Frontal cortex (tissue), 4 donors: Measurements from ENCODE around the gene GARIN5B. TPM values are rescaled to one million over a fixed set of nuclear protein-coding genes. Genes with fewer than 3 reads are reported as not detected.

ENCODE experiments used
- DNase-seq, 2 donors: peaks; one replicate each; pipeline ENCODE4 v3.0.0; 2012; ENCODE audit warnings: low spot score in 2 of 2
- FAIRE-seq: peaks from 2 replicates; lab custom pipeline; 2012; peaks lifted over from hg19 to GRCh38; lab: Jason Lieb, UNC
- total RNA-seq: library from RNA; depleted of rRNA; stranded (reverse); fragments of >200 nt; gene quantifications from one replicate; pipeline ENCODE4 v1.2.3, GENCODE V29; 2014
- donor health status: control.
- donor health status: control.
- donor health status: control.

GARIN5B gene
- total RNA-seq, 1 donor from 2014 or later: not detected

DNA sequence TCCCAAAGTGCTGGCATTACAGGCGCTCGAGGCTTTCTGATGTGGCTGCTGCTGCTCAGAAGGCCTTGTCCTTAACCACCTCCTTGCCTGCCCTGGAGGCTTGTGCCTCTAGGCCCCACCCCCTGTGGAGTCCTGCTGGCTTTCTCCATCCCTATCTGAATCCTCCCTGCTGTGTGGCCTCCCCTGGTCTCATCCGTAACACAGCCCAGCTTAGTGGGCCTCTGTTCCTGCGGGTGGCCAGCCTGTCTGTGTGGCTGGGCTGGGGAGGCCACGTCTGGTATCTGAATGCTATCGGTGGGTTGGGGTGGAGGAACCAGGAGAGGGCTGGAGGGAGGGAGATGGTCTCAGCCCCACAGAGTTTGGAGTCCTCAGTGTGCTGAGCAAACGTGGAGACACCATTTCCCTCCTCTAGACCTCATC lies 27.4 kb upstream of the GARIN5B start:
- no peak for FAIRE-seq
- no peak for DNase-seq

DNA sequence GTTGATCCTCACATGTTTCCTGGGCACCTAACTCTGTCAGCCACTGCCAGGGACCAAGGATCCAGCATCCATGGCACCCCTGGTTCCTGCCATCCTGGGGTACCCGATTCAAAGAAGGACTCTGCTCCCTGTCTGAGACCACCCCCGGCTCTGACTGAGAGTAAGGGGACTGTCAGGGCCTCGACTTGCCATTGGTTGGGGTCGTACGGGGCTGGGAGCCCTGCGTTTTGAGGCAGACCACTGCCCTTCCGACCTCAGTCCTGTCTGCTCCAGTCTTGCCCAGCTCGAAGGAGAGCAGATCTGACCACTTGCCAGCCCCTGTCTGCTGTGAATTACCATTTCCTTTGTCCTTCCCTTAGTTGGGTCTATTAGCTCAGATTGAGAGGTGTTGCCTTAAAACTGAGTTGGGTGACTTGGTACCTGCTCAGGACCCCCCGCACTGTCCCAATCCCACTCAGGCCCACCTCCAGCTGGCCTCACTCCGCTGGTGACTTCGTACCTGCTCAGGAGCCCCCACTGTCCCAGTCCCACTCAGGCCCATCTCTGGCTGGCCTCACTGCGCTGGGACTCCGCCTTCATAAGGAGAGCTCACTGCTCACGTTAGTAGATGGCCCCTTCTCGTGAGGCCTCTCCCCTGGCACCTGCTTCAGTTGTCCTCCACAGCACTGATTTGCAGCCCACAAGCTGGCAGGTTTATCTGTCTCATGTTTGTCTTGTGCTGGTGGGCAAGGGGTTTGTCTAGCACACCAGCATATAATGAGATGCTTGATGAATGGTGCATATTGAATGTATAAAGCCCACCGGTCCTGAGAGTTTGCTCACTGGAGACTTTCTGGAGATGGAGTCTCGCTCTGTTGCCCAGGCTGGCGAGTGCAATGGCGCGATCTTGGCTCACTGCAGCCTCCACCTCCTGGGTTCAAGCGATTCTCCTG lies 26.6 kb upstream of the GARIN5B start:
- FAIRE-seq (no peak), DNase-seq (no peak)

DNA sequence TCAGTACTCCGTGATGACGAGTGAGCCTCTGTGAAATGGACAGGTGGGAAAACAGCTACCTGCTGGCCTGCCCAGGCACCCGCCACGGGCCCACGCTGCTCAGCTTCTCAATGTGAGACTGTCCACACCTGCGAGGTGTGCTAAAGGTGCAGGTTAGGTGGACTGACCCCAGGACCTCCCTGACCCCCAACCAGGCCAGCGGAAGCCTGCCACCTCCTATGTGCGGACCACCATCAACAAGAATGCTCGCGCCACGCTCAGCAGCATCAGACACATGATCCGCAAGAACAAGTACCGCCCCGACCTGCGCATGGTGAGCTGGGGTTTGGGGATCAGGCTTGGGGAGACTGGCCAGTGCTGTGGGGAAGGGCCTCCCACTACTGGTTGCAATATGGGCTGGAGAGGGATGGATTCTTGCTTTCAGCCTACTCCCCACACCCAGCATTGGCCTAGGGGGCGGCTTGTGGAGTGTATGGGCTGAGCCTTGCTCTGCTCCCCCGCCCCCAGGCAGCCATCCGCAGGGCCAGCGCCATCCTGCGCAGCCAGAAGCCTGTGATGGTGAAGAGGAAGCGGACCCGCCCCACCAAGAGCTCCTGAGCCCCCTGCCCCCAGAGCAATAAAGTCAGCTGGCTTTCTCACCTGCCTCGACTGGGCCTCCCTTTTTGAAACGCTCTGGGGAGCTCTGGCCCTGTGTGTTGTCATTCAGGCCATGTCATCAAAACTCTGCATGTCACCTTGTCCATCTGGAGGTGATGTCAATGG lies 24.9 kb upstream of the GARIN5B start:
- FAIRE-seq: no peak
- DNase-seq: no peak

DNA sequence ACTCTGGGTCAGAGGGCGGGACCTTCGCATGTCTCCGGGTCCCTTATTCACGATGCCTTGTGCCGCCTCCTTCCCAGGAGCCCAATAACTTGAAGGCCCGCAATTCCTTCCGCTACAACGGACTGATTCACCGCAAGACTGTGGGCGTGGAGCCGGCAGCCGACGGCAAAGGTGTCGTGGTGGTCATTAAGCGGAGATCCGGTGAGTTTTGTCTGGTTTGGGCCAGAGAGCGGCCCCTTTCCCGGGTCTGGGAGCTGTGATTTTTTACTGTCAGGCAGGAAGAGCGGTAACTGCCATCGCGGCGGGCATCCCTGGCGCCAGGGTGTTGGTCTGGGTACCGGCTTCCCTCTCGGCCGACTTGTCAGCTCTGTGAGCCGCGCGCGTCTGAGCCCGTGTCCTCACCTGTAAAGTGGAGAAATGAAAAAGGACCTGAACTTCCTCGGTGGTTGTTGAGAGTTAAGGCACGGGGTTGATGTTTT lies 23.5 kb upstream of the GARIN5B start:
- FAIRE-seq (no peak), DNase-seq (no peak)

DNA sequence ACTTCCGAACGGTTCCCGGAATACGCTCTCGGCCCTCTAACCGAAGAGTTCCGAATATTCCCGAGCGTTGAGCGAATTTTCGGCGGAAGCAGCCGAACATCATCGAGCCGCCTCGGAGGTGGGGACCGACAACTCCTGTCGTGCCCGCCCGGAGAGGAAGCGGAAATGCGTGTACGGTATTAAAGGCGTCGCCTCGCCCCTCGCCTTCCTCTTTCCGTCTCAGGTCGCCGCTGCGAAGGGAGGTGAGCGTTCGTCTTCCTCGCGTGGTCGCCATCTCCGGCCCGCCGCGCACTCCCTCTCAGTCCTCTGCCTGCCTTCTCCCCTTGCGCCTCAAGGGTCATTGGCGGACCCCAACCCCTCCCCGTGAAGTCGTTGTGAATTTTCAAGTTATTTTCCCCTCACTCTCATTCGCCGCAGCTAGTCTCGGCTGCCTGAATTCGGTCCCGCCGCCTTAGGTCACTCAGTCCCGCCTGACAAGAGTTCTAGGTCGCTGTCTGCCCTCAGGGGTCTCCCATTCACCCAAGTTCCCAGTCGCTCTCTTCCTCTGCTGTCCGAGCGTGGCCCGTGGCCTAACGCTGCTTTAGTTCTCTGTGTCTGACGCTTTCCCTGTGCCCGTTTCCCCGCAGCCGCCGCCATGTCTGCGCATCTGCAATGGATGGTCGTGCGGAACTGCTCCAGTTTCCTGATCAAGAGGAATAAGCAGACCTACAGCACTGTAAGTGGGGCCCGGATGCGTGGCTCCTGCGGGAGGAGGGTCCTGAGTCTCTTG lies 22.8 kb upstream of the GARIN5B start, which contains the start of gene RPL28:
TSS of gene RPL28 (plus strand) at position 209 of the 769 bp plus-strand sequence. CDS start at position 635, 426 bp downstream.
- DNase-seq: peak; percentile 97
- peak; percentile 64 for FAIRE-seq

DNA sequence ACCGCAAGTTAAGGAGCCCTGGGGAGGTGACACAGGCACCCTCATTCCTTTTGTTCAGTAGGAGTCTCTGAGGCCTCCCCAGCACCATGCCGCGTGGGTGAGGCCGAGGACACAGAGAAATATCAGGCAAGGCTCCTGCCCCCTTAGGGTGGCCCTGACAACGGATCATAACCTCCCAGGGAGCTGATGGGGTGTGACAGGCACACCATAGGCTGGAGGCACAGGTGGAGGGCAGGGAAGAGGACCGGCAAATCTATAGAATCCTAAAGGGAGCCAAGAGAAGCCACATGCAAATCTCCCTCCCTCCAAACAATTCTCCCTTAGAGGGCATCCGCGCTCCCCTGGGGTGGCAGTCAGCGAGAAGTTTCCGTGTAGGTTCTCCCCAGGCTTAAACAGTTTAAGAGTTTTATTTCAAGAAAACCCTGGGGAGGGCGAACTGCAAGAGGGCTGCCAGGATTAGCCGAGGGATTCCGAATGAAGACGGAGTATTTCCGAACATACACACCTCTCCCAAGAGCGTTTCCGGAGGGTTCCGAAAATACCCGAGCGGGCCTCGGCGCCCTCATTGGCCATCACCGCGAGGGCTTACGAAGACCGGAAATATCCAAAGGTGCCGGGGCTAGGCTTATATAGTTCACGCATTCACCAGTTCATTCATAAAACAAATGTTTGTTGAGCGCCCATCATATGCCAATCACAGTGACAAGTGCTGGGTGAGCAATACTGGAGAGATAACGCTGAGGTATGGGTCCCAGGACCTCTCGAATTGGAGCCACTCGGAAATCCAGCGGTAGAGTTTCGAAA lies 22.1 kb upstream of the GARIN5B start:
- DNase-seq: peak; percentile 85 to 94
- FAIRE-seq: no peak

DNA sequence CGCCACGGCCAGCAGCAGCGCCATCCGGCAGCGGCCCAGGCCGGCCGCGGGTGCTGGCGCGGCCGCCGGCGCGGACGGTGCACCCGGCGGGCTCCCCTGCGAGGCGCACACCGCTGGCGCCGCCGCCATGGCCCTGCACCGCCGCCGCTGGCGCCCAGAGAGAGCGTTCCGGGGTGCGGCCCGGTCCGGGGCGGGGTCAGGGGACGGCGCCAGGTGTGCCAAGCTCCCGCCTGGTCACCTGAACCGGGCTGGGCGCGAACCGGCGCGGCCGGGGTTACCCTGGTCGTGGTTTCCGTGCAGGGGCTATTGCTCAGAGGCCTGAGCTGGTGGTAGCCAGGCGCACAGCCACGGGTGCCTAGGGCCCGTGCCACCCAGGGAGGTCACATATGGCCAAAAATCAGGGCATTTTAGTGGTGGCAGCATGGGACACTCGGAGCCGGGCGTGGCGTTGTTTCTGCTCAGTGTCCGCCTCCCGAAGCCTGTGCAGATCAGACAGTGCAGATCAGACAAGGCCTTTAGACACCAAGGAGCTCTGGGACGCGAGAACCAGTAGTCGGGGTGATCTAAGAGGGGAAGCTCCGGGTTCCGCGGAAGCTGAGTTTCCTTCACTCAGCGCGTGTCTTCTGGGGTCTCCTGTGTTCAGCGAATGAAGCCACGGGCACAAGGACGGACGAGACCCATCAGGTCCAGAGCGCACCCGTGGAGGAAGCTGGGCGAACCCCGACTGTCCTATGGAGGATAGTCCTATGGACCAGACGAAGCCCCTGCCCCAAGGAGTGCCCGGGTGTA lies 21.3 kb upstream of the GARIN5B start, which contains the start of gene TMEM238:
TSS of gene TMEM238 (minus strand) at position 162 of the 789 bp plus-strand sequence. CDS start at position 129, 33 bp downstream.
- FAIRE-seq (no peak), DNase-seq (no peak)

DNA sequence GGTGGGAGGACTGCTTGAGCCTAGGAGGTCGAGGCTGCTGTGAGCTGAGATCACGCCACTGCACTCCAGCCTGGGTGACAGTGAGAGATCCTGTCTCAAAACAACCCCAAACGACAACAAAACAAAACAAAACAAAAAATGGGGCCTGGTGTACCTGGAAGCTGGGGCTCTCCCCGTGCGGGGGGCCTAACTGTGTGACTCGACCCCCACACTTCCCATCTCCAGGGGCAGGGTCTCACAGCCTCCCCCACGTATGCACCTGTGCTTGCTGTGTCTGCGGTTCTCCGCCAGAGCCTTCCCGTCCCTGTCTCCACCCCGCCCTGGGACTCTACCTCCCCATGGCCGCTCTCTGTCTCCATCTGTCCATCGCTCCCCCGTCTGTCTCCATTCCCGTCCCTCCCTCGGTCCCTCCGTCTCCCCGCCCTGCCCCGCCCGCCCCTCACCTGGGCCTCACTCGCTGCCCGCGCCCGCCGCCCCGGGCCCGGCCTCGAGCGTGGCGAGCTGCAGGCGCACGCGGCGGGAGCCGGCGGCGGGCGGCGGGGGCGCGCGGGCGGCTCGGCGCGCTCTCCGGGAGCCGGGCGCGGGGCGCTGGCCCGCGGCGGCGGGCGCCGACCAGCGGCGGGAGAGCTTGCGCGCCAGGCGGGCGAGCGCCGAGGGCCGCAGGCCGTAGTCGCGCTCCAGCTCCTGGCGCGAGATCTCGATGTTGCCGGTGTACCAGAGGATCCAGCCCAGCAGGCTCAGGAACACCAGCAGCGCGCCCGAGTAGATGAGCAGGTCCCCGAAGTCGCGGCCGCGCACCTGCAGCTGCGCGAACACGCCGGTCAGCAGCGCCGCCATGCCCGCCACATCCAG lies 20.4 kb upstream of the GARIN5B start:
- peak; percentile 82 to 88 for DNase-seq
- no peak for FAIRE-seq

DNA sequence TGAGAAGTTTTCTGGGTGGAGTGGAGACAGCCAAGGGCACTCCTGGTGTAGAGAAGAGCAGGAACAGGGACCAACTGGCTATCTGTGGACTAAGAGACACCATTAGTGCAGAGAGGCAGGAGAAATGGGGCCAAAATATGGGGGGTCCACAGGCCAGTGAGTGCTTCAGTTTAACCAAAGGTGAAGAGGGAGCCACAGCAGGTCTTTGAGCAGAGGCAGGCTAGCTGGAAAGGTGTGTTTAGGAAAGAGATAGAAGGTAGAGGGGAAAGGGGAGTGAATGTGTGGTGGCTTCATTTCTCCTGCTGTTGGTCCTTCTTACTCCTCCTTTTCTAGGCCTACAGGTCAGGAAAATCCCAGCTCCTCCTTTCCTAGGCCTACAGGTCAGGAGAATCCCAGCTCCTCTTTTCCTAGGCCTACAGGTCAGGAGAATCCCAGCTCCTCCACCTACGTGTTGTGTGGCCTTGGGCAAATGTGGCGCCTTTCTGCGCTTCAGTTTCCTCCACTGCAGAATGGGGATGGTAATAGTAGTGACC lies 19.5 kb upstream of the GARIN5B start:
- DNase-seq (no peak), FAIRE-seq (no peak)

DNA sequence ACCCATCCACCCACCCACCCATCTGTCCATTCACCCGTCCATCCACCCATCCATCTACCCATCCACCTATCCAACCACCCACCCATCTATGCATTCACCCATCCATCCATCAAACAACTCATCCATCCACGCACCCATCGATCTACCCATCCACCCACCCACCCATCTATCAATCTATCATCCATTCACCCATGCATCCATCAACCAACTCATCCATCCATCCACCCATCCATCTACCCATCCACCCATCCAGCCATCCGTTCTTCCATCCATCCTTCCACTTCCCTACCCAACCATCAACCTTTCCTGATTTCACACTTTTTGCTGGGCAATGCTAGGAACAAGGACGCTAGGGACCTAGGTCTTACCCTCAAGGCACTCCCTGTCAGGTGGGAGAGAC lies 19.0 kb upstream of the GARIN5B start:
- FAIRE-seq: no peak
- DNase-seq: no peak

DNA sequence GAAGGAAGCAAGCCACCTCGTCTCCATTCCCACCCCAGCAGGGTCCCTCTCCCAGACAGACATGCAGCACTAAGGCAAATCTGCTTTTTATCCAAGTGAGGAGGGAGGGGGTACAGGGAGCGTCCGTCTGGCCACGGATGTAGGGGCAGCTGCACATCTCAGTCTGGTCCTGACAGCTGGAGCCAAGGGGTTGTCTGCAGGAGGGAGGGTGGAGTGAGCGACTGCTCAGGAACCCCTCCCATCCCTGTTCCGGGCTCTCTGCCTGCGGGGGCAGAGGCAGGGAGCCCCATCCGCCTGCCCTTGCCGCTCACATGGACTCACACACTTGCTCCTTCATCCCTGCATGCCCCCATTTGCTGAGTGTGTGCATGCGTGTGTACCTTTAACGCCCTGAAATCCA lies 16.1 kb upstream of the GARIN5B start:
- DNase-seq: no peak
- FAIRE-seq: no peak

DNA sequence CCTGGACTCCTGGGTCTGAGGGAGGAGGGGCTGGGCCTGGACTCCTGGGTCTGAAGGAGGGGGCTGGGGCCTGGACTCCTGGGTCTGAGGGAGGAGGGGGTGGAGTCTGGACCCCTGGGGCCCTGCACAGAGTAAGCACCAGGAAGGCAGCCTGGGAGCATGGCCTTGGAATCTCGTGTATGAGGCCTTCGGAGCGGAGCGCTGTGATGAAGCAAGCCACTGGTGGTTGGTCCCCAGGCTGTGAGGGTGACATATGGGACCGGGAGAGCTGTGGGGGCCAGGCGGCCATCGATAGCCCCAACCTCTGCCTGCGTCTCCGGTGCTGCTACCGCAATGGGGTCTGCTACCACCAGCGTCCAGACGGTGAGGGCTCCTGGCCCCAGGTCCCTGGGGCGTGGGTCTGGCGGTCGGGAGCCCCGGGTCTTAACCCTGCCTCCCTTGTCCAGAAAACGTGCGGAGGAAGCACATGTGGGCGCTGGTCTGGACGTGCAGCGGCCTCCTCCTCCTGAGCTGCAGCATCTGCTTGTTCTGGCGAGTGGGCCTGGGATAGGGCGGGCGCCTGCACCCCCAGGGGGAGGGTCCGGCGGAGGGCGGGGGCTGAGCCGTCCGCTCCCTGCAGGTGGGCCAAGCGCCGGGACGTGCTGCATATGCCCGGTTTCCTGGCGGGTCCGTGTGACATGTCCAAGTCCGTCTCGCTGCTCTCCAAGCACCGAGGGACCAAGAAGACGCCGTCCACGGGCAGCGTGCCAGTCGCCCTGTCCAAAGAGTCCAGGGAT lies 14.5 kb upstream of the GARIN5B start:
- no peak for FAIRE-seq

DNA sequence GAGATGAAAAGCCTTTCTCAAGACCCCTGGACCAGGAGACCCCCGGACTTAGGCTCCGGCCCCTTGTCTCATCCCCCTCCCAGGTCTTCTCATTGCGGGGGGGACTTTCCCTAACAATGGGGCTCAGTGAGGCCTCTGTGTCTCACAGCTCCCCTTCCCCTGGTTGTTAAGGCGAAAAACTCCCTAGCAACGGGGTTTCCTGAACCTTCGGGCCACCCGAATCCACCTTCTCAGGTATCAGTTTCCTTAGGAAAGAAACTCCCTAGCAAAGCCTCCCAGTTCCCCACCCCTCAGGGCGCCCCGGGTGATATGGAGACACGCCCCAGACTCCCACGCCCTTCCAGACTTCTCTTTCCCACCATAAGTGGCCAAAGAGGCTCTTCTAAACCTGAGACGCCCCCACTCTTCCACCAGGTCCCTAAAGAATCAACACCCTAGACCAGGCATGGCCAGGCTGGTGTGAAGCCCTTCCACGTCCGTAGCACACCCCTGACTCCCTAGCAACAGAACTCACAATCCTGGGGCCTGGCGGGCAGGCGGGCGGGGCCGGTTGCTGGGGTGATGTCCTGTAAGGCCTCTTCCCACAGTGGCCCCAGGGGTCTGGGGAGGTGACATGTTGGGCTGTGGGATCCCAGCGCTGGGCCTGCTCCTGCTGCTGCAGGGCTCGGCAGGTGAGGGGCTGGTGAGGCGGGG lies 13.3 kb upstream of the GARIN5B start, which contains the start of gene TMEM190:
TSS of gene TMEM190 (plus strand) at position 586 of the 693 bp plus-strand sequence. CDS start at position 614, 28 bp downstream.
- DNase-seq: no peak
- no peak for FAIRE-seq

More for the DNA sequence above, 14.5 kb upstream of the GARIN5B start:
- no peak for DNase-seq

DNA sequence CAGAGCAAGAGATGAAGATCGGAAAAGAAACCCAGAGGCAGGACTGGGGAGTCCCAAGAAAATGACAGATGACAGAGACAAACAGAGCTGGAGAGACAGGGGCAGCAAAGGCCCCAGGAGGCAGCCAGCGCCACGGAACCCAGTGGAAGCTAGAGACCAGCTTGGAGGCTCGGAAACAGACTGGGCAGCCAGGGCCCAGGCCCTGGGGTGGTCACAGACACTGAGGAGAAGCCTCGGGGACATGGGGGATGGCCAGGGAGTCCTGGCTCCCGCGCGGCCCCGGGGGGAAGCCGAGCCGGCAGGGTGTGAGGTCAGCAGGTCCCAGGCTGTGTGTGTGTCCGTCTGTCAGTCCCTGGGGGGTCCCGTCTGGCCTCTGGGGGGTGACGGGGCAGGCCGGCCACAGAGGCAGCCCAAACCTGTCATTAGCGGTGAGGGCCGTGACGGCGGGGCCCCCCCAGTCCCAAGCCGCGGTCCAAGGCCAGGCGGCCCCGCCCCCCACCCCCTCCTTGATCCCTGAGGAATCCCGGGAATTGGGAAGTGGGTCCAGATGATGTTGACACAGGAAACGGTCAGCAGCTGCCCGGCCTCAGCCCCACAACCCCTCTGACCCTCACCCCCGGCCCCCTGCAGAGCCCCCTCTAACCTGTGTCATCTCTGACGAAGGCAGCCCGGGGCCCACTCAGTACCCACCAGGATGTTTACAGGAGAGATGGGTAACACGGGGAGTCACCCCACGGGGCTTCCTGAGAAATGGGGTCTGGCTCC lies 11.1 kb upstream of the GARIN5B start:
- DNase-seq (no peak), FAIRE-seq (no peak)
